Muscle of arm (tissue), 12 donors: ENCODE data around the gene PTMA. TPM values are rescaled to one million over a fixed set of nuclear protein-coding genes. Genes with fewer than 3 reads are reported as not detected.
"Not testable (repeated sequence)": the region's sequence is repeated elsewhere in the genome, so short reads cannot be mapped to it uniquely, and the experiment has no call there.

Source experiments
- DNase-seq: peaks from one replicate; pipeline ENCODE4 v3.0.0-alpha.2; 2013
- polyA plus RNA-seq, 12 donors: library from polyadenylated mRNA; unstranded; fragments of 120-200 nt; gene quantifications; one replicate each; pipeline ENCODE4 v1.2.1, GENCODE V29; 2013; ENCODE audit not compliant: insufficient read length in 12 of 12

The PTMA gene
- polyA plus RNA-seq, 12 donors = 465 to 1,696 (median 648) TPM

- DNase-seq = no peak
These were observed 20.4 kb upstream of the PTMA start for GRCh38 chr2:231687961-231688360.

GRCh38 chr2:231688719-231689118 lies 19.6 kb upstream of the PTMA start:
- DNase-seq = no peak

- DNase-seq = no peak
These were observed 19.0 kb upstream of the PTMA start for GRCh38 chr2:231689124-231689893.

- no peak for DNase-seq
These were observed 17.0 kb upstream of the PTMA start for GRCh38 chr2:231691251-231691772.

GRCh38 chr2:231692847-231693246 lies 15.5 kb upstream of the PTMA start:
- no peak for DNase-seq

- DNase-seq = no peak
These were observed 14.4 kb upstream of the PTMA start for GRCh38 chr2:231693956-231694355.

- DNase-seq = no peak
These were observed 12.3 kb upstream of the PTMA start for GRCh38 chr2:231696004-231696367.

GRCh38 chr2:231699006-231699405 lies 9.3 kb upstream of the PTMA start:
- no peak for DNase-seq

- no peak for DNase-seq
These were observed 6.6 kb upstream of the PTMA start for GRCh38 chr2:231701456-231702373.

- no peak for DNase-seq
These were observed 4.3 kb upstream of the PTMA start for GRCh38 chr2:231704017-231704416.

GRCh38 chr2:231706731-231707624 lies 1.3 kb upstream of the PTMA start:
- DNase-seq = peak; percentile 99

GRCh38 chr2:231707625-231707926 lies 749 bp upstream of the PTMA start:
- DNase-seq = peak; percentile 83

- no peak for DNase-seq
These were observed 679 bp downstream of the PTMA start for GRCh38 chr2:231708773-231709635.

GRCh38 chr2:231709636-231709980 lies 1.3 kb downstream of the PTMA start:
- DNase-seq = no peak

GRCh38 chr2:231709981-231710798 lies 1.9 kb downstream of the PTMA start:
- peak; percentile 83 for DNase-seq

GRCh38 chr2:231710799-231711676 lies 2.7 kb downstream of the PTMA start:
- DNase-seq = no peak

GRCh38 chr2:231711677-231712450 lies 3.5 kb downstream of the PTMA start:
- no peak for DNase-seq

GRCh38 chr2:231712451-231713021 lies 4.2 kb downstream of the PTMA start:
- DNase-seq = not testable (repeated sequence)
